Measurements from ENCODE around the gene AGMAT.

Gene AGMAT, protein sequence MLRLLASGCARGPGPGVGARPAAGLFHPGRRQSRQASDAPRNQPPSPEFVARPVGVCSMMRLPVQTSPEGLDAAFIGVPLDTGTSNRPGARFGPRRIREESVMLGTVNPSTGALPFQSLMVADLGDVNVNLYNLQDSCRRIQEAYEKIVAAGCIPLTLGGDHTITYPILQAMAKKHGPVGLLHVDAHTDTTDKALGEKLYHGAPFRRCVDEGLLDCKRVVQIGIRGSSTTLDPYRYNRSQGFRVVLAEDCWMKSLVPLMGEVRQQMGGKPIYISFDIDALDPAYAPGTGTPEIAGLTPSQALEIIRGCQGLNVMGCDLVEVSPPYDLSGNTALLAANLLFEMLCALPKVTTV

GRCh38 chr1:15584489-15585363 is at the start of gene AGMAT:
AGMAT (minus strand) TSS chr1:15585051; CDS start chr1:15584967, 84 bp downstream.
- DNase-seq (ENCODE audit: low spot score), result peak; percentile 50

DNA sequence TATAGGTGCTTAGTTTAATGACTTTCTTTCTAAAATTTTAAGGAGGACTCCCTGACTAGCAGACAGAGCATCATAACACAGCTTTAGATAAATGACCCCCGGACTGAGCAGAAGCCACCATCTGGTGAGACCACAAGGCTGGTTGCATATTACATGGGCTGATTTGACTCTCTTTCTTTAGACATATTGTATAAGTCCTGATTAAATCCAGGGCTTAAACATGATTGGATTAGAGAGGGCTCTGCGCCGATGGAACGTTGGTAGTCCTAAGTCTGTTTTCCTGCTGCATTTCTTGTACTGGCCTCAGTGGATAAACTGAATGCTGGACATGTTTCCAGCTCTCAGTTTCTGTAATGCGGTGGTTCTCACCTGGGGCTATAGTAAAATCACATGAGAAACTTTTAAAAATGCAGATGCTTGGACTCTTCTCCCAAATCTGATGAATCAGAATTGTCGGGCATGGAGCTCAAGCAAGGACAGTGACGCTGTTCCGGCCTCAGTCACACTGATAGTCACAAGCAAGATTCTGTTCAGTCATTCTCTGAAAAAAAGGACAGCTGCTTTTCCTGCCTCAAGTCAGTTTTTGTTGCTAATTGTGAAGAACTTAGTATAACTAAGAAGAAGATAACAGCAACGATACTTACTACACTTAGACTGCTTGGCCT is 49.0 kb upstream of the AGMAT start:
- DNase-seq (ENCODE audit: low spot score), result no peak

DNA sequence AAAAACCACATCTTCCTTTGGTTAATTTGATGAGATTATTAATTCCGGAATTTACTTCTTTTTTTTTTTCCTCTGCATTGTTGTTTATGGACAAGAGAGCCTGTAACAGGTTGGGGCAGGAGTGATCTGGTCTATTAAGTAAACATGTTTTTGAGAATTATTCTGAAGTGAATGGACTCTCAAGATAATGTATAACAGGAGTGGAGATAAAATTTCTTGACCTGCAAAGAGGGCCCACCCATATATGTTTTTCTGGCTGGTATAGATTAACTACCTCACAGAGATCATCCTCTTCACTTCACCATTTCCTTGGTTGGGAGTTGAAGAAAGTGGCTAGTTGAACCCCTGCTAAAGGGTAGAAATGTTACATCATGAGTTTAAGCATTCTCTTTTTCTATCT is 43.2 kb upstream of the AGMAT start:
- no peak for DNase-seq (ENCODE audit: low spot score)

DNA sequence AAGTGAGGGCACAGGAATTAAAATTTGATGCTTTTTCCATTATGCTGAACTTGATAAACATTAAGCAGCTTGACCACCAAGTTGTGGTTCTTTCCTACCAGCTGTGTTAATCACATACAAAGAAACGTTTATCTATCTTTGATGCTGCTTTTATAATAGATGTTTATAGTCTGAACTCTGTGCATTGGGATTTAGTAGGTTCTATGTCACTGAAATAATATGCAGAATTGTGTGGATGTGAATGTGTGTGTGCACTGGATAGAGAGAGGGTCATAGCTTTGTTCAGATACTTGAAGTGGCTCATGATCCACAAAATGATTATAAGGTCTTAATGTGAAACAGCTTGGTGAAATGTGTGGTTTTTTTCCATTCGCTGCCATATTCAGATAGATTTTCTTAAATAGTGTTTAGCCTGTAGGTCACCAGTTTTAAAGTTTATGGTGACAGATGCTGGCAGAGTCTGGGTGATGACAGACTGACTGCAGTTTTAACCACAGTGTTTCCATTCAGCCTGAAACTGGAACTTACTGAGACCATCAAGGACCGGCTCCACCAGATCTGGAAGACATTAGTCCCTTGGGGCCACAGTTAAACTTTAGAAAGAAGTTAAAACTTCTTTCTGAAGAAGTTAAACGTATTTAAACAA is 42.6 kb upstream of the AGMAT start:
- no peak for DNase-seq (ENCODE audit: low spot score)

DNA sequence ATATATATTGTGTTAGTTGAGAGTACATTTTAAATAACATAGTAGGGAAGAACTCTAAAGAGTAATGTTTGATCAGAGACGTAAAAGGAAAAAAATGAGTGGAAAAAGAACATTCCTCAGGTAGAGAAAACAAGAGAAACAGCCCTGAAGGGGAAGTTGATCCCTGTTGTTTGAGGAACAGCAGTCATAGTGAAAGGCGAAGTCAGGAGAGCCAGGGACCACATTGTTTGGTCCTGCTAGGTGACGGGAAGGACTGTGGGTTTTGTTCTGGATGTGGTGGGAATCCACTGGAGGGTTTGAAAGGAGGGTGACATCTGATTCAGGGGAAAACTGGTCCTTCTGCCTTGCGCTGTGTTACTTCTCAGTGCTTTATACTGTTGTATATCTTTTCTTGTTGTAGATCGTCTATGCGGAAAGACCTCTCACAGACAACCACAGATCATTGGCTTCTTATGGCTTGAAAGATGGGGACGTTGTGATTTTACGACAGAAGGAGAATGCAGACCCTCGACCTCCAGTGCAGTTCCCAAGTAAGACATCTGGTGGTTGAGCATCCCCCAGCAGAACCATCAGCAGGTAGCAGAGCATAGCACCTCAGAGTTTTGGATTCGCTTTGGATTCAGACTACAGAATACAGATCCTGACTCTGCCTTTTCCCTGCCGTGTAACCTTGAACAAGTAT is 41.6 kb upstream of the AGMAT start:
- no peak for DNase-seq (ENCODE audit: low spot score)

DNA sequence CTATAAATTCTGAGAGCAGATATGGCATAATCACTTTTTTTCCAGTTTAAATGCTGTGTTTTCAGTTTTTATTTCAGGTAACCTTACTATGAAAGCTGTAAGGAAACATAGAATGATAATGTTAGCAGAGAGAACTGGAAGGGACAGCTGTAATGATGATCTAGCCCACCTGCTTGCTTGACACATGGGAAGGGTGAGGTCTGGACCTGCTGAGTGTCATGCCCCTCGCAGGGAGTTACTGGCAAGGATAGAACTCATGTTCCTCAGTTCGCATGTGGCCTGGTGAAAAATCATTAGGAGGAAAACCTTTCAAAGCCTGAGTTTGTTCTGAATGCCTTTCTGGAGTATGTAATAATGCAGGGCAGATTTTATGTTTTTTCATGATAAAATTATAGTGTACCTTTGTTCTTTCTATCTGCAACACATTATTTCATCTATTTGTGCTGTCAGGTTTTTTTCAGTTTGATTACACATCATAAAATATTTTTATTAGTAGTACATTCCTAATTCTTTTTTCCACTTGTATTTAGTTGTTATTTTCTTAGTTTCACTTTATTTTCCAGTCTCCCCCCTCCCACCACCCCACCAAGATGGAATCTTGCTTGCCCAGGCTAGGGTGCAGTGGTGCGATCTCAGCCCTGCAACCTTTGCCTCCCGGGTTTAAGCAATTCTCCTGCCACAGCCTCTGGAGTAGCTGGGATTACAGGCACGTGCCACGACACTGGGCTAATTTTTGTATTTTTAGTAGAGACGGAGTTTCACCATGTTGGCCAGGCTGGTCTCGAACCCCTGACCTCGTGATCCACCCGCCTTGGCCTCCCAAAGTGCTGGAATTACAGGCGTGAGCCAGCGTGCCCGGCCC is 40.4 kb upstream of the AGMAT start:
- DNase-seq (ENCODE audit: low spot score), result no peak

DNA sequence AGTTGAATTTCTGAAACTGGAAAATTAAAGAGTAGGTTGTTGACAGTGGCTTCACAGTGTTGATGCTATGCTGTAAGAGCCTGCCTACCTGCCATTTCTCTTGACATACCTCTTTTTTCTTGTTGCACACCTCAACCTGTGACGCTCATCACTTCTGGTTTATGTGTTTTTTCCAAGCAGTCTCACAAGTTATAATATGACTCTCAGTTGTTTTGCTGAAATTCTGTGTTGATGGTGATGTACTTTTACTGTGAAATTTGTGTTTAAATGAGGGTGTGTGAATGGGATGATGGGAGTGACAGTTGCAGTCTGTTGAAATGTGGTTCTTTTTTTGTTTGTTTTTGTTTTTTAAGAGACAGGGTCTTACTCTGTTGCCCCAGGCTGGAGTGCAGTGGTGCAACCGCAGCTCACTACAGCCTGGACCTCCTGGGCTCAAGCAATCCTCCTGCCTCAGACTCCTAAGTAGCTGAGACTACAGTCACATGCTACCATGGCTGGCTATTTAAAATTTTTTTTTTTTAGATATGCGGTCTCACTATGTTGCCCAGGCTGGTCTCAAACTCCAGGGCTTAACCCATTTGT is 39.4 kb upstream of the AGMAT start:
- no peak for DNase-seq (ENCODE audit: low spot score)

GRCh38 chr1:15623435-15623834 is 38.6 kb upstream of the AGMAT start:
- no peak for DNase-seq (ENCODE audit: low spot score)

DNA sequence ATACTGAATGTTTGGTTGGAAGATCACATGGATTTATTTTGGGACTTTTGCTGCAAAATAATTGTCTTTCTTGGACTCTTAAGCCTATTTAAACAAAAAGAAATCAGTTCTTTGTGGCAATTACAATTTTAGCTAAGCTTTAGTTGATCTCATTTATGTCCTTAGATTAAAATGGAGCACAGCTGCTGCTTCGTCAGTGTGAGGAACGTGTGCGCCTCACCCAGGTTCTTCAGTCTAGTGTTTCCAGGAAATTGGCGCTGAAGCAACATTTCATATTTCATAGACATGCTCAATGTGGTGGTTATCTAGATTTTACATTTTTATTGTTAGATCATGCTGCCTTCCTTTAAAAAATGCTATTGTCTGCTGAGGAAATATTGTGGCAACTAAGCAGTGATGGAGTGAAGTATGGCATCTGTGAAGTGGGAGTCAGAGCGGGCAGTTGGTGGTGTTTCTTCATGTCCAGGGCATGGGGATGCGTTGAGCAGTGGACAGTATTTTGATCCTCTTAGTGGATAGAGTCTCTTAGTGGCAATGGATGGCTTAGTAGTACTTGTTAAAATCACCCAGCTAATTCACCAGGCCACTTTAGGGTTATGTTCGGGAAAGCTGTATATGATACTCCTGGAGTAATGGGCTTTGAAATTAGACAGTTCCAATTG is 38.0 kb upstream of the AGMAT start:
- DNase-seq (ENCODE audit: low spot score), result no peak

DNA sequence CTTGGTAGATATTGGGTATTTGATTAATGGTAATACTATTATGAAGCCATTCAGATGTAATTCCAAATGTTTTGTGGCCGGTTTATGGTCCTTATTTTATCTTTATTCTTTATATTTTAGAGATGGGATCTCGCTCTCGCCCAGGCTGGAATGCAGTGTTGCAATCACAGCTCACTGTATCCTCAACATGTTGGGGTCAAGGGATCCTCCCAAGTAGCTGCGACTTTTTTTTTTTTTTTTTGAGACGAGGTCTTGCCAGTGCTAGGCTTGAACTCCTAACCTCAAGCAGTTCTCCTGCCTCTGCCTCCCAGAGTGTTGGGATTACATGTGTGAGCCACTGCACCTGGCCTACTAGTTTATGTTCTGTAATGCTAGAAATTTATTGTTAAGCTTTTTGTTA is 37.1 kb upstream of the AGMAT start:
- no peak for DNase-seq (ENCODE audit: low spot score)

DNA sequence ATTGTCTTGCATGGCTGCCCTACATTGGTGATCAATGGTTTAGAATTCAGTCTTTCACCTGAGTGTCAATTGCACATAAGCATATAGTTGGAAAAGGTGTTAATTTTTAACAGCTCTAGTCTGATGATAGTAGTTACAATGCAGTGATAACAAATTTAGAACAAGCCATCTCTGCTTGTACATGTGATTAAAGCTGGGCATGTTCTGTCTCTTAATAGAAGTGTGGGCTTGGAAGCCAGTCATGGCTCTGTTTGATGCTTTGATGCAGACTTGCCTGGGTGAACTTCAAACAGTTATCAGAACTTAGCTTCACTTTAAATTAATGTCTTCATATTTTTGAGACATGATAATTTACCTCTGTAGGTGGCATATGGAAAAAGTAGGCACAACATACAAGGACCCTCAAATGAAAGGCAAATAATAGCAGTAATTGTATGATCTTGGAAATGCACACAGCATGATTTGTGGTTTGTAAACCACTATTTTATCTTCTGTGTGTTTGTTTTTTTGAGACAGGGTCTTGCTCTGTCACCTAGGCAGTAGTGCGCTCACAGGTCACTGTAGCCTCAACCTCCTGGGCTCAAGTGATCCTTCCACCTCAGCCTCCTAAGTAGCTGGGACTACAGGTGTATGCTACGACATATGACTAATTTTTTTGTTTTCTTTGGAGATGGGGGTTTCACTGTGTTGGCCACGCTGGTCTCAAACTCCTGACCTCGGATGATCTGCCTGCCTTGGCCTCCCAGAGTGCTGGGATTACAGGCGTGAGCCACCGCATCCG is 36.2 kb upstream of the AGMAT start:
- no peak for DNase-seq (ENCODE audit: low spot score)

- DNase-seq (ENCODE audit: low spot score), result peak; percentile 13
Observed at GRCh38 chr1:15620155-15620545, 35.3 kb upstream of the AGMAT start.

DNA sequence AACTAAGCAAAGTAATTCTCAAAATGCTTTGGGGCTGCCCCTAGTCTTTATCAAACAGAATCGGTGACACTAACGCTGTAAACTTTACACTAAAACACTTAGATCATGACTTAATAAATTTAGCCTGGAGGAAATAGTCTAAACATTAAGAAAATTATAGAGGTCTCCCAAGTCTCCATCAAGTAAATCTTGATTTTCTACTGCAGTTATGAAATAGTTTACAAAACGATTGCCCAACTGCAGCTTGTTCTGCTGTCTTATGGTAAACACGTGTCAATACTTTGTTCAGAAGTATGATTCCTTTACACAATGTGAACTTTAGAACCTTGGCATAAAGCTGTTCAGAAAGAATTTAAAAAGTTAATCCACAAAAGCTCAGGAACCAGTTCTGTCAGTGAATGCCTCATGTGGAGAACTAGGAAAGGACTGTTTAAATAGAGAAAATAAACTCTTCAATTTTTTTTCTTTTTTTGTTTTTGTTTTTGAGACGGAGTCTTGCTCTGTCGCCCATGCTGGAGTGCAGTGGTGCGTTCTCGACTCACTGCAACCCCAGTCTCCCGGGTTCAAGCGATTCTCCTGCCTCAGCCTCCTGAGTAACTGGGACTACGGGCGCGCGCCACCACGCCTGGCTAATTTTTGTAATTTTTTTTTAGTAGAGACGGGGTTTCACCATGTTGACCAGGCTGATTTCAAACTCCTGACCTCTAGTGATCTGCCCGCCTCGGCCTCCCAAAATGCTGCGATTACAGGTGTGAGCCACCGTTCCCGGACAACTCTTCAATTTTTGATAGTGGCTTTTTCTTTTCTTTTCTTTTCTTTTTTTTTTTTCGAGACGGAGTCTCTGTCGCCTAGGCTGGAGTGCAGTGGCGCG is 34.0 kb upstream of the AGMAT start:
- DNase-seq (ENCODE audit: low spot score), result no peak

- no peak for DNase-seq (ENCODE audit: low spot score)
Observed at GRCh38 chr1:15618077-15618654, 33.3 kb upstream of the AGMAT start.

DNA sequence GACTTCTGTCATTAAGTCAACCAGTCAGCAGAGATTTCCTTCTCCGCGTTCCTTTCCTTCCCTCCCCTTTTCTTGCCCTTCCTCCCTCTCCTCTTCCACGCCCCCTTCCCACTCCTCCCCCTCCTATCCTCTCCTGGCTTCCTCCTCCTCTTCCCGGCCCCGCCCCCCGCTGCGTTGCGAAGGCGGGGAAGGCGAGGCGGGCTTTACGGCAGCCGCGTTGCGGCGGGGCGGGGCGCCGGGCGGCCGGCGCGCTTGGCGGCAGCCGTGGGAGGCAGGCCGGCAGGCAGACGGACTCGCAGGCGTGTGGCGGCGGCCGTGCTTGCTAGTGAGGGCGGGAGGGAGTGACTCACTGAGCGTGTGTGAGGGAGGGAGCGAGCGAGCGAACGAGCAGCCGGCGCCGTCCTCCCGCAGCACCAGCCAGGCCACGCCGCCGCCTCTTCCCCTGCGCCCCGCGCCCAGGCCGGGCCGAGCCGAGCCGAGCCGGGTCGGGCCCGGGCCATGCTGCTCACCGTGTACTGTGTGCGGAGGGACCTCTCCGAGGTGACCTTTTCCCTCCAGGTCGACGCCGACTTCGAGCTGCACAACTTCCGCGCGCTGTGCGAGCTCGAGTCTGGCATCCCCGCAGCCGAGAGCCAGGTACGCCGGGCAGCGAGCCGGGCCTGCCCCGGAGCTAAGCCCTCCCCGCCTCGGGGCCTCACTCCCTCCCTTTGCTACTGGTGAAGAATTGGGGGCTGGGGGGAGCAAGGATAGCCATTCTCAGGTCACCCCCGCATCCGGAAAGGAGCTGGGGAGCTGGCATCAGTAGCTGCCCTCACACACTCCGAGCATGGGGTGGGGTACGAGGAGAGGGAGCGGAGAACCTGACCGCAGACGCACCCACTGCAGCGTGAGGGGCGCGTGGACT is 32.6 kb upstream of the AGMAT start, which contains the start of gene DDI2:
Gene DDI2, plus strand, starts transcription at position 286 of the 904 bp plus-strand sequence. Its CDS starts 213 bp downstream, at position 499.
- peak; percentile 93 for DNase-seq (ENCODE audit: low spot score)
